Measurements from ENCODE around the gene TMEM243.
A peak's percentile ranks its signal among the peaks of the same experiment; 100 is the strongest.
"Not testable (repeated sequence)": the region's sequence is repeated elsewhere in the genome, so short reads cannot be mapped to it uniquely, and the experiment has no call there.

TMEM243 gene, protein sequence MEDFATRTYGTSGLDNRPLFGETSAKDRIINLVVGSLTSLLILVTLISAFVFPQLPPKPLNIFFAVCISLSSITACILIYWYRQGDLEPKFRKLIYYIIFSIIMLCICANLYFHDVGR

DNA sequence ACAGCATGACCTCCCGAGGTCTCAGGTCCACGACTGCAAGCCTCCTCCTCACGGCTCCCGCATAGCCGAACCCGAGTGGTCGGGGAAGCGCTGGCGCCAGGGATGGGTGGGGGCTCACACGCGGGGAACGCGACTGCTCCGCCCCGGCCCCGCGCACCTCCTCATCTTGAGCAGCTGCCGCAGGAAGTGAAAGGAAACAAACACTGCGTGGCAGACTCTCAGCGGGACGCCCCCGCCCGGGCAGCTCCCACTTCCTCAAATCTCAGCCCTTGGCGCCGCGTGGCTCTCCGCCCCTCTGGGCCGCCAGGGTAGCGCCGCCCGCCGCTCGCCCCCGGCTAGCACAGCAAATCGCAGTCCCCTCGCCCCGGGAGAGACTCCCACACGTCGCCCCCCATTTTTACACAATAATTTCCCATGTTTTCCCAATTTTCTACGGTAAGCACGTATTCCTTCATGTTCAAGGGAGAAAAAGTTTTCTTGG lies at the start of gene TMEM243:
TSS of gene TMEM243 (minus strand) at position 188 of the 481 bp plus-strand sequence. CDS start 229 bp downstream, outside the sequence.
- TF ChIP-seq, protein P1, sequence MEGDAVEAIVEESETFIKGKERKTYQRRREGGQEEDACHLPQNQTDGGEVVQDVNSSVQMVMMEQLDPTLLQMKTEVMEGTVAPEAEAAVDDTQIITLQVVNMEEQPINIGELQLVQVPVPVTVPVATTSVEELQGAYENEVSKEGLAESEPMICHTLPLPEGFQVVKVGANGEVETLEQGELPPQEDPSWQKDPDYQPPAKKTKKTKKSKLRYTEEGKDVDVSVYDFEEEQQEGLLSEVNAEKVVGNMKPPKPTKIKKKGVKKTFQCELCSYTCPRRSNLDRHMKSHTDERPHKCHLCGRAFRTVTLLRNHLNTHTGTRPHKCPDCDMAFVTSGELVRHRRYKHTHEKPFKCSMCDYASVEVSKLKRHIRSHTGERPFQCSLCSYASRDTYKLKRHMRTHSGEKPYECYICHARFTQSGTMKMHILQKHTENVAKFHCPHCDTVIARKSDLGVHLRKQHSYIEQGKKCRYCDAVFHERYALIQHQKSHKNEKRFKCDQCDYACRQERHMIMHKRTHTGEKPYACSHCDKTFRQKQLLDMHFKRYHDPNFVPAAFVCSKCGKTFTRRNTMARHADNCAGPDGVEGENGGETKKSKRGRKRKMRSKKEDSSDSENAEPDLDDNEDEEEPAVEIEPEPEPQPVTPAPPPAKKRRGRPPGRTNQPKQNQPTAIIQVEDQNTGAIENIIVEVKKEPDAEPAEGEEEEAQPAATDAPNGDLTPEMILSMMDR (IDR thresholded peaks at IDR 0.05) = peak; percentile 19
- H3K79me2 ChIP-seq = peaks cover 10% of the 10 kb centered on the region
- peak within 1 kb of the TSS; percentile 99 for H2AFZ ChIP-seq
- H3K9ac ChIP-seq = peak within 1 kb of the TSS; percentile 28
- H3K4me1 ChIP-seq = peaks cover 4% of the 10 kb centered on the region
- no peaks in the 10 kb centered on the region for H3K9me3 ChIP-seq (ENCODE audit: control insufficient read depth, low read length)
- H3K4me2 ChIP-seq (ENCODE audit: low read length) = peak within 1 kb of the TSS; percentile 88
- peak within 1 kb of the TSS; percentile 84 for H3K4me3 ChIP-seq (ENCODE audit: low read depth, low read length)
- H3K27ac ChIP-seq = peak within 1 kb of the TSS; percentile 87
- no peaks in the 10 kb centered on the region for H3K27me3 ChIP-seq (ENCODE audit: control insufficient read depth, insufficient read depth, low read length)
- no peaks in the 10 kb centered on the region for H3K36me3 ChIP-seq (ENCODE audit: control insufficient read depth, insufficient read depth, low read length)

DNA sequence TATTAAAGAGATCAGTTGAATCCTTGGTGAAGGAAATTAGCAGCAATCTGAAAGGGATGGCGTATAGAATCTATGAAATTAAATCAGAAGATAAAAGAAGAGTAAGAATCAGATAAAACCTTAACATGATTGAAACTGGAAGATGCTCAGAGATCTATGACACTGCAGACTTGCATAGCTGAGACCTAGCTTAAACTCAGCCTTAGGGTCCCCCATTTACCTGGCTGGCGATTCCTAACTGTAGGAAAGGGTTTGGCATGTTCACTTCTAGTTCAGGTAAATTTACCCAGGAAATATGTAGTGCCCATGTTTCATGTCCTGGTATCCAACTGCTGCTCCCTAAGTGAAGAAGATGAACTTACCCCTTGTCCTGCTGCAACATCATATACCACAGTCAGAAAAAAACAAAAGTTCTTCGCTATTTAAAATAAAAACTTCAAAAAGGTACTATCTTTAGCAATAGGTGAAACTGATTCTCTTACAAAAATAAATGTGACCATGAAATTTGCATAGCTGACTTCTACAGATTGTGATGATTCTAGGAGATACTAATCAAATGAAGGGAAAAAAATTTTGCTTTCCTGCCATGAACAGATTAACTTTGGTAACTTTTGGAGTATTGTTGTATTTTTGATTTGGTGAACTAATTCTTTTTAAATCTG lies 47.8 kb upstream of the TMEM243 start:
- H2AFZ ChIP-seq = no peak overlapping the region
- no peak overlapping the region for H3K4me2 ChIP-seq (ENCODE audit: low read length)
- no peaks in the 10 kb centered on the region for H3K27me3 ChIP-seq (ENCODE audit: control insufficient read depth, insufficient read depth, low read length)

DNA sequence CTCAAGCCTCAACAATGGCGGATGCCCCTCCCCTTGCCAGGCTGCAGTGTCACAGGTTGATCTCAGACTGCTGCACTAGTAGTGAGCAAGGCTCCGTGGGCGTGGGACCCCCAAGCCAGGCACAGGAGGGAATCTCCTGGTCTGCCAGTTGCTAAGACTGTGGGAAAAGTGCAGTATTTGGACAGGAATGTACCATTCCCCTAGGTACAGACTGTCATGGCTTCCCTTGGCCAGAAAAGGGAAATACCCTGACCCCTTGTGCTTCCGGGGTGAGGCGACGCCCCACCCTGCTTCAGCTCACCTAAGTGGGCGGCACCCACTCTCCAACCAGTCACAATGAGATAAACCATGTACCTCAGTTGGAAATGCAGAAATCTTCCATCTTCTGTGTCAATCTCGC lies 44.0 kb upstream of the TMEM243 start:
- TF ChIP-seq, protein P1 (IDR thresholded peaks at IDR 0.05) = no peak
- Histone ChIP-seq H3K27ac (no peak overlapping the region), H3K27me3 (ENCODE audit: control insufficient read depth, insufficient read depth, low read length) (no peaks in the 10 kb centered on the region), H3K9ac (no peak overlapping the region), H2AFZ (no peak overlapping the region), H3K79me2 (no peaks in the 10 kb centered on the region), H3K4me1 (no peaks in the 10 kb centered on the region), H3K9me3 (ENCODE audit: control insufficient read depth, low read length) (no peaks in the 10 kb centered on the region), H3K36me3 (ENCODE audit: control insufficient read depth, insufficient read depth, low read length) (no peaks in the 10 kb centered on the region), H3K4me2 (ENCODE audit: low read length) (no peak overlapping the region), H3K4me3 (ENCODE audit: low read depth, low read length) (no peak overlapping the region)

More for the DNA sequence above, 47.8 kb upstream of the TMEM243 start:
- no peak overlapping the region for H3K4me3 ChIP-seq (ENCODE audit: low read depth, low read length)
- H3K36me3 ChIP-seq (ENCODE audit: control insufficient read depth, insufficient read depth, low read length) = no peaks in the 10 kb centered on the region
- no peaks in the 10 kb centered on the region for H3K9me3 ChIP-seq (ENCODE audit: control insufficient read depth, low read length)
- no peak overlapping the region for H3K9ac ChIP-seq
- no peaks in the 10 kb centered on the region for H3K4me1 ChIP-seq
- TF ChIP-seq, protein P1 (IDR thresholded peaks at IDR 0.05) = no peak
- no peak overlapping the region for H3K27ac ChIP-seq
- no peaks in the 10 kb centered on the region for H3K79me2 ChIP-seq

DNA sequence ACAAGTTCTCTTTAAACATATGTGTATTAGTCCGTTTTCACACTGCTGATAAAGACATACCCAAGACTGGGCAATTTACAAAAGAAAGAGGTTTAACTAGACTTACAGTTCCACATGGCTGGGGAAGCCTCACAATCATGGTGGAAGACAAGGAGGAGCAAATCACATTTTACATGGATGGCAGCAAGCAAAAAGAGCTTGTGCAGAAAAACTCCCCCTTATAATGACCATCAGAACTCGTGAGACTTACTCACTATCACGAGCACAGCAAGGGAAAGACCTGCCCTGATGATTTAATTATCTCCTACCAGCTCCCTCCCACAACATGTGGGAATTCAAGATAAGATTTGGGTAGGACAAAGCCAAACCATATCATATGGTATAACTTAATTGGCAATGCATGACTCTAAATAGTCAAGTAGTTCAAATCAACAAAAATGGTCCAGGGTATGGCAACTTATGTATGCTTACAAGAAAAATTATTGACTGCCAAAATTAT lies 34.1 kb upstream of the TMEM243 start:
- no peaks in the 10 kb centered on the region for H3K36me3 ChIP-seq (ENCODE audit: control insufficient read depth, insufficient read depth, low read length)
- H3K4me3 ChIP-seq (ENCODE audit: low read depth, low read length) = no peak overlapping the region
- H3K9me3 ChIP-seq (ENCODE audit: control insufficient read depth, low read length) = no peaks in the 10 kb centered on the region
- H3K27ac ChIP-seq = no peak overlapping the region
- no peak overlapping the region for H2AFZ ChIP-seq
- no peaks in the 10 kb centered on the region for H3K27me3 ChIP-seq (ENCODE audit: control insufficient read depth, insufficient read depth, low read length)
- no peaks in the 10 kb centered on the region for H3K79me2 ChIP-seq
- no peak overlapping the region for H3K9ac ChIP-seq
- H3K4me1 ChIP-seq = no peaks in the 10 kb centered on the region
- TF ChIP-seq, protein P1 (IDR thresholded peaks at IDR 0.05) = no peak
- no peak overlapping the region for H3K4me2 ChIP-seq (ENCODE audit: low read length)

DNA sequence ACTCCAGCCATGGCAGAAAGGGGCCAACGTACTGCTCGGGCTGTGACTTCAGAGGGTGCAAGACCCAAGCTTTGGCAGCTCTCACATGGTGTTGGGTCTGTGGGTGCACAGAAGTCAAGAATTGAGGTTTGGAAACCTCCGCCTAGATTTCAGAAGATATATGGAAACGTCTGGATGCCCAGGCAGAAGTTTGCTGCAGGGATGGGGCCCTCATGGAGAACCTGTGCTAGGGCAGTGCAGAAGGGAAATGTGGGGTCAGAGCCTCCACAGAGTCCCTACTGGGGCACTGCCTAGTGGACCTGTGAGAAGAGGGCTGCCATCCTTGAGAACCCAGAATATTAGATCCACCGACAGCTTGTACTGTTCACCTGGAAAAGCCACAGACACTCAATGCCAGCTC lies 26.1 kb upstream of the TMEM243 start:
- H3K79me2 ChIP-seq; H3K9me3 ChIP-seq (ENCODE audit: control insufficient read depth, low read length); H3K9ac ChIP-seq; H2AFZ ChIP-seq; H3K27ac ChIP-seq; H3K4me3 ChIP-seq (ENCODE audit: low read depth, low read length); H3K36me3 ChIP-seq (ENCODE audit: control insufficient read depth, insufficient read depth, low read length); H3K27me3 ChIP-seq (ENCODE audit: control insufficient read depth, insufficient read depth, low read length); H3K4me1 ChIP-seq; H3K4me2 ChIP-seq (ENCODE audit: low read length): not testable (repeated sequence)

DNA sequence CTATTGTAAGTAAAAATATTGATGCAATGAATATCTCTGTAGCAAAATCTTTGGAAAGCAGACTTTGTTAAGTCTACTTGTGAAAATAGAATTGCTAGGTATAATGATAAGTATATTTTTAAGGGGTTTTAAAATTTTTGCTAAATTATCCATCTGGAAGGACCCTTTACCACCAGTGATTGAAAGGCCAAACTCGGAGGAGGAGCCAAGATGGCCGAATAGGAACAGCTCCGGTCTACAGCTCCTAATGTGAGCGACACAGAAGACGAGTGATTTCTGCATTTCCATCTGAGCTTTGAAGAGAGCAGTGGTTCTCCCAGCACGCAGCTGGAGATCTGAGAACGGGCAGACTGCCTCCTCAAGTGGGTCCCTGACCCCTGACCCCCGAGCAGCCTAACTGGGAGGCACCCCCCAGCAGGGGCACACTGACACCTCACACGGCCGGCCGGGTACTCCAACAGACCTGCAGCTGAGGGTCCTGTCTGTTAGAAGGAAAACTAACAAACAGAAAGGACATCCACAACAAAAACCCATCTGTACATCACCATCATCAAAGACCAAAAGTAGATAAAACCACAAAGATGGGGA lies 19.0 kb upstream of the TMEM243 start:
- not testable (repeated sequence) for H3K4me2 ChIP-seq (ENCODE audit: low read length); H2AFZ ChIP-seq; H3K79me2 ChIP-seq; H3K9me3 ChIP-seq (ENCODE audit: control insufficient read depth, low read length); H3K27ac ChIP-seq; H3K4me1 ChIP-seq; H3K9ac ChIP-seq; H3K4me3 ChIP-seq (ENCODE audit: low read depth, low read length); H3K27me3 ChIP-seq (ENCODE audit: control insufficient read depth, insufficient read depth, low read length); H3K36me3 ChIP-seq (ENCODE audit: control insufficient read depth, insufficient read depth, low read length)

All from parathyroid adenoma (tissue), 2 donors.